Hepatocyte (in vitro differentiated cells): ENCODE results near the gene A4GNT.

ENCODE experiments used
- CTCF ChIP-seq: fragments of 200-600 bp; sonication (generic); IDR thresholded peaks from 2 replicates; pipeline ENCODE4 v1.5.1; 2016; ENCODE audit warnings: antibody characterized with exemption, mild to moderate bottlenecking; ENCODE audit not compliant: poor library complexity
- EZH2 ChIP-seq: fragments of 200-600 bp; sonication (generic); IDR thresholded peaks from 2 replicates; pipeline ENCODE4 v1.6.1; 2016; ENCODE audit warnings: antibody characterized with exemption, mild to moderate bottlenecking, borderline replicate concordance
- EZH2phosphoT487 ChIP-seq: fragments of 200-600 bp; sonication (generic); IDR thresholded peaks from one replicate; pipeline ENCODE4 v1.6.1; 2018; ENCODE audit warnings: antibody characterized with exemption, mild to moderate bottlenecking, low read depth, moderate library complexity; ENCODE audit not compliant: unreplicated experiment, severe bottlenecking

DNA sequence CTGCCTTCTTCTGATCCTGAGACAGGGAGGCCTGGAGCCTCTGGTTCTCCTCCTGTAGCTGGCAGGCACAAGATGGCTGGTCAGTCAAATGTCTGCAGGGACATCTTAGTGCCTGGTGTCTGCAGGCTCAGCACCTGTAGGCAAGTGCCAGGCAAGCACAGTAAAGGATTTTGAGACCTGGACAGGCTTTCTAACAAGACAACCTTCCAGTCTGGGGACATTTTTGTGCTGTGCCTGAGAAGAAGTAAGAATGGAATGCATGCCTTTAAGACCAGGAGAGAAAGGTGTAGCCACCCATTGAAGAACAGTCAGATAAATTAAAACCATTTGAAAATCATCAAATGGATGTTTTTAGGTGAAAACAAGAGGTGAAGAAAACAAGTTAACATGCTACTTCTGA lies 48.0 kb downstream of the A4GNT start:
- no peak for TF ChIP-seq CTCF
- TF ChIP-seq EZH2: no peak
- no peak for TF ChIP-seq EZH2phosphoT487
